Measurements from ENCODE around the gene ZNF394. TPM values are rescaled to one million over a fixed set of nuclear protein-coding genes. Genes with fewer than 3 reads are reported as not detected.
A peak's percentile ranks its signal among the peaks of the same experiment; 100 is the strongest.

The ZNF394 gene
- total and polyA plus RNA-seq, 9 of the 15 experiments (the other 6 are each of a cell fraction or from before 2014, with no cell fraction given), result 2.9 to 32.2 (median 24.2) TPM

DNA sequence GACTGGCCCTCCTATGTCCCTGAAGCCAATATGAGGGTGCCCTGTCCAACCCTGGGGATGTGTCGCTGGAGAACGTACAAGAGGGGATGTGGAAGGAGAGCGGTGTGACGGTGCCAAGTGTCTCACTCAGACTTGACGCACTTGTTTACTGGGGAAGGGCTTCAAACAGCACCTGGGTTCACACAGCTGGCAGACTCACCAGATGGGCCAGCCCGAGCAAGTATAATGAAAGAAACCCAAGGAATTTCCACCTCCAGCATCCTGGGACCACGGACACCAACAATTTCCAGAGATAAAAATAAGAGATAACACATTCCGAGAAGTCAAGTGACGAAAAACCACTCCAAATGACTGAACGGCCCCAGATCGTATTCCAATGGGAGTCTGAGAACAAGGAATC is 39.4 kb downstream of the ZNF394 start:
- peak overlapping the region in 1 of 2 experiments; percentile 33; a peak in 1 of 4 replicates for H3K9ac ChIP-seq (ENCODE audit: insufficient read depth in 1 of 2, low read depth in 2 of 2, low read length in 2 of 2)
- H3K4me2 ChIP-seq (ENCODE audit: insufficient read depth, low read length), result no peak overlapping the region
- BruUV-seq (replicated peaks), result no TSS peak
- WGBS (ENCODE audit: insufficient coverage, low coverage, missing lambda C conversion rate), result 83% methylated on average over 11 of the region's 11 CpGs
- H2AFZ ChIP-seq (ENCODE audit: low read depth, low read length), result no peak overlapping the region
- H3K9me1 ChIP-seq (ENCODE audit: control insufficient read depth, insufficient read depth, low read length), result no peaks in the 10 kb centered on the region
- DNase-seq (ENCODE audit: extremely low read depth in 1 of 4, low spot score in 3 of 4) (no peak), ATAC-seq (no peak), FAIRE-seq (no peak)
- H3K79me2 ChIP-seq (ENCODE audit: control insufficient read depth, insufficient read depth, low read length), result peaks cover 87% of the 10 kb centered on the region
- peaks cover 13 to 31% of the 10 kb centered on the region in 2 experiments; a peak in 4 of 5 replicates for H3K4me1 ChIP-seq (replicated peaks in 1 of 2; ENCODE audit: control insufficient read depth in 2 of 2, insufficient read depth in 2 of 2, low read length in 2 of 2)
- no peaks in the 10 kb centered on the region for H3K9me3 ChIP-seq (replicated peaks; ENCODE audit: control insufficient read depth, insufficient read depth, low read depth, low read length)
- in situ Hi-C loops (cut with MboI), result no loop called here
- H3K36me3 ChIP-seq (ENCODE audit: control insufficient read depth, insufficient read depth, low read length), result peaks cover 94% of the 10 kb centered on the region
- intact Hi-C loops (cut with micrococcal nuclease), result no loop called here
- POLR2A ChIA-PET, result interaction anchor here (0.6 to 1.5 kb wide), 3 partner anchors 10 to 777 kb away, joined by 3 to 6 read pairs (median 3); partner anchors contain the start of genes BUD31 and PDAP1
- CTCF ChIA-PET (ENCODE audit: low intra/inter-chr PET ratio), result no interaction called here
- H3K27ac ChIP-seq (ENCODE audit: extremely low read depth, low read depth, low read length), result no peak overlapping the region
- peaks cover 58% of the 10 kb centered on the region for H4K20me1 ChIP-seq (replicated peaks; ENCODE audit: control insufficient read depth, insufficient read depth, low read length)
- no peaks in the 10 kb centered on the region for H3K27me3 ChIP-seq (ENCODE audit: control insufficient read depth in 2 of 2, insufficient read depth in 2 of 2, low read length in 2 of 2)
- no peak overlapping the region for H3K4me3 ChIP-seq
- no peak for TF ChIP-seq RBBP5 (IDR thresholded peaks at IDR 0.05; ENCODE audit: borderline replicate concordance, insufficient read depth, low read length, poor library complexity, severe bottlenecking)
- no peak for TF ChIP-seq ZNF3 (CRISPR knock-in tag; IDR thresholded peaks at IDR 0.05)
- TF ChIP-seq GTF2E2 (tag; IDR thresholded peaks at IDR 0.05), result no peak
- TF ChIP-seq, protein P1, sequence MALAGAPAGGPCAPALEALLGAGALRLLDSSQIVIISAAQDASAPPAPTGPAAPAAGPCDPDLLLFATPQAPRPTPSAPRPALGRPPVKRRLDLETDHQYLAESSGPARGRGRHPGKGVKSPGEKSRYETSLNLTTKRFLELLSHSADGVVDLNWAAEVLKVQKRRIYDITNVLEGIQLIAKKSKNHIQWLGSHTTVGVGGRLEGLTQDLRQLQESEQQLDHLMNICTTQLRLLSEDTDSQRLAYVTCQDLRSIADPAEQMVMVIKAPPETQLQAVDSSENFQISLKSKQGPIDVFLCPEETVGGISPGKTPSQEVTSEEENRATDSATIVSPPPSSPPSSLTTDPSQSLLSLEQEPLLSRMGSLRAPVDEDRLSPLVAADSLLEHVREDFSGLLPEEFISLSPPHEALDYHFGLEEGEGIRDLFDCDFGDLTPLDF (CRISPR knock-in tag; IDR thresholded peaks at IDR 0.05), result no peak
- TF ChIP-seq, protein P2, sequence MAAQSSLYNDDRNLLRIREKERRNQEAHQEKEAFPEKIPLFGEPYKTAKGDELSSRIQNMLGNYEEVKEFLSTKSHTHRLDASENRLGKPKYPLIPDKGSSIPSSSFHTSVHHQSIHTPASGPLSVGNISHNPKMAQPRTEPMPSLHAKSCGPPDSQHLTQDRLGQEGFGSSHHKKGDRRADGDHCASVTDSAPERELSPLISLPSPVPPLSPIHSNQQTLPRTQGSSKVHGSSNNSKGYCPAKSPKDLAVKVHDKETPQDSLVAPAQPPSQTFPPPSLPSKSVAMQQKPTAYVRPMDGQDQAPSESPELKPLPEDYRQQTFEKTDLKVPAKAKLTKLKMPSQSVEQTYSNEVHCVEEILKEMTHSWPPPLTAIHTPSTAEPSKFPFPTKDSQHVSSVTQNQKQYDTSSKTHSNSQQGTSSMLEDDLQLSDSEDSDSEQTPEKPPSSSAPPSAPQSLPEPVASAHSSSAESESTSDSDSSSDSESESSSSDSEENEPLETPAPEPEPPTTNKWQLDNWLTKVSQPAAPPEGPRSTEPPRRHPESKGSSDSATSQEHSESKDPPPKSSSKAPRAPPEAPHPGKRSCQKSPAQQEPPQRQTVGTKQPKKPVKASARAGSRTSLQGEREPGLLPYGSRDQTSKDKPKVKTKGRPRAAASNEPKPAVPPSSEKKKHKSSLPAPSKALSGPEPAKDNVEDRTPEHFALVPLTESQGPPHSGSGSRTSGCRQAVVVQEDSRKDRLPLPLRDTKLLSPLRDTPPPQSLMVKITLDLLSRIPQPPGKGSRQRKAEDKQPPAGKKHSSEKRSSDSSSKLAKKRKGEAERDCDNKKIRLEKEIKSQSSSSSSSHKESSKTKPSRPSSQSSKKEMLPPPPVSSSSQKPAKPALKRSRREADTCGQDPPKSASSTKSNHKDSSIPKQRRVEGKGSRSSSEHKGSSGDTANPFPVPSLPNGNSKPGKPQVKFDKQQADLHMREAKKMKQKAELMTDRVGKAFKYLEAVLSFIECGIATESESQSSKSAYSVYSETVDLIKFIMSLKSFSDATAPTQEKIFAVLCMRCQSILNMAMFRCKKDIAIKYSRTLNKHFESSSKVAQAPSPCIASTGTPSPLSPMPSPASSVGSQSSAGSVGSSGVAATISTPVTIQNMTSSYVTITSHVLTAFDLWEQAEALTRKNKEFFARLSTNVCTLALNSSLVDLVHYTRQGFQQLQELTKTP (IDR thresholded peaks at IDR 0.05; ENCODE audit: low read depth in 1 of 2, partially characterized antibody in 2 of 2), result no peak
- no peak for TF ChIP-seq ZBED1 (IDR thresholded peaks at IDR 0.05)
- TF ChIP-seq ZBTB8A (IDR thresholded peaks at IDR 0.05; ENCODE audit: partially characterized antibody), result no peak
- TF ChIP-seq PRPF4 (IDR thresholded peaks at IDR 0.05; ENCODE audit: insufficient read depth, low read depth, low read length, poor library complexity, severe bottlenecking), result no peak
- TF ChIP-seq POLR2H (tag; IDR thresholded peaks at IDR 0.05; ENCODE audit: low read depth), result no peak
- TF ChIP-seq ZNF717 (CRISPR knock-in tag; IDR thresholded peaks at IDR 0.05), result no peak
- TF ChIP-seq, protein P3, sequence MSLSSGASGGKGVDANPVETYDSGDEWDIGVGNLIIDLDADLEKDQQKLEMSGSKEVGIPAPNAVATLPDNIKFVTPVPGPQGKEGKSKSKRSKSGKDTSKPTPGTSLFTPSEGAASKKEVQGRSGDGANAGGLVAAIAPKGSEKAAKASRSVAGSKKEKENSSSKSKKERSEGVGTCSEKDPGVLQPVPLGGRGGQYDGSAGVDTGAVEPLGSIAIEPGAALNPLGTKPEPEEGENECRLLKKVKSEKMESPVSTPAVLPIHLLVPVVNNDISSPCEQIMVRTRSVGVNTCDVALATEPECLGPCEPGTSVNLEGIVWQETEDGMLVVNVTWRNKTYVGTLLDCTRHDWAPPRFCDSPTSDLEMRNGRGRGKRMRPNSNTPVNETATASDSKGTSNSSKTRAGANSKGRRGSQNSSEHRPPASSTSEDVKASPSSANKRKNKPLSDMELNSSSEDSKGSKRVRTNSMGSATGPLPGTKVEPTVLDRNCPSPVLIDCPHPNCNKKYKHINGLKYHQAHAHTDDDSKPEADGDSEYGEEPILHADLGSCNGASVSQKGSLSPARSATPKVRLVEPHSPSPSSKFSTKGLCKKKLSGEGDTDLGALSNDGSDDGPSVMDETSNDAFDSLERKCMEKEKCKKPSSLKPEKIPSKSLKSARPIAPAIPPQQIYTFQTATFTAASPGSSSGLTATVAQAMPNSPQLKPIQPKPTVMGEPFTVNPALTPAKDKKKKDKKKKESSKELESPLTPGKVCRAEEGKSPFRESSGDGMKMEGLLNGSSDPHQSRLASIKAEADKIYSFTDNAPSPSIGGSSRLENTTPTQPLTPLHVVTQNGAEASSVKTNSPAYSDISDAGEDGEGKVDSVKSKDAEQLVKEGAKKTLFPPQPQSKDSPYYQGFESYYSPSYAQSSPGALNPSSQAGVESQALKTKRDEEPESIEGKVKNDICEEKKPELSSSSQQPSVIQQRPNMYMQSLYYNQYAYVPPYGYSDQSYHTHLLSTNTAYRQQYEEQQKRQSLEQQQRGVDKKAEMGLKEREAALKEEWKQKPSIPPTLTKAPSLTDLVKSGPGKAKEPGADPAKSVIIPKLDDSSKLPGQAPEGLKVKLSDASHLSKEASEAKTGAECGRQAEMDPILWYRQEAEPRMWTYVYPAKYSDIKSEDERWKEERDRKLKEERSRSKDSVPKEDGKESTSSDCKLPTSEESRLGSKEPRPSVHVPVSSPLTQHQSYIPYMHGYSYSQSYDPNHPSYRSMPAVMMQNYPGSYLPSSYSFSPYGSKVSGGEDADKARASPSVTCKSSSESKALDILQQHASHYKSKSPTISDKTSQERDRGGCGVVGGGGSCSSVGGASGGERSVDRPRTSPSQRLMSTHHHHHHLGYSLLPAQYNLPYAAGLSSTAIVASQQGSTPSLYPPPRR (CRISPR knock-in tag; IDR thresholded peaks at IDR 0.05; ENCODE audit: borderline replicate concordance), result no peak
- no peak for TF ChIP-seq SAP30 (IDR thresholded peaks at IDR 0.05; ENCODE audit: borderline replicate concordance, insufficient read depth, low read depth, low read length, poor library complexity, severe bottlenecking)

Measured in K562 (cell line).